AG09319 (cell line): ENCODE results near the gene CDRT4.
"Not testable (repeated sequence)": the region's sequence is repeated elsewhere in the genome, so short reads cannot be mapped to it uniquely, and the experiment has no call there.

ENCODE experiments used
- DNase-seq: peaks from one replicate; pipeline ENCODE4 v3.0.0-alpha.2; 2010; ENCODE audit warnings: low read depth; ENCODE audit errors: extremely low read depth
- TF ChIP-seq, protein P1 (sequence below): IDR thresholded peaks from 2 replicates; pipeline ENCODE4 v1.5.1; 2011; ENCODE audit warnings: low read depth, mild to moderate bottlenecking, inconsistent platforms, low read length, moderate library complexity

CDRT4 gene

GRCh38 chr17:15510361-15510760, 42.9 kb upstream of the CDRT4 start:
- no peak for DNase-seq
- TF ChIP-seq, protein P1, sequence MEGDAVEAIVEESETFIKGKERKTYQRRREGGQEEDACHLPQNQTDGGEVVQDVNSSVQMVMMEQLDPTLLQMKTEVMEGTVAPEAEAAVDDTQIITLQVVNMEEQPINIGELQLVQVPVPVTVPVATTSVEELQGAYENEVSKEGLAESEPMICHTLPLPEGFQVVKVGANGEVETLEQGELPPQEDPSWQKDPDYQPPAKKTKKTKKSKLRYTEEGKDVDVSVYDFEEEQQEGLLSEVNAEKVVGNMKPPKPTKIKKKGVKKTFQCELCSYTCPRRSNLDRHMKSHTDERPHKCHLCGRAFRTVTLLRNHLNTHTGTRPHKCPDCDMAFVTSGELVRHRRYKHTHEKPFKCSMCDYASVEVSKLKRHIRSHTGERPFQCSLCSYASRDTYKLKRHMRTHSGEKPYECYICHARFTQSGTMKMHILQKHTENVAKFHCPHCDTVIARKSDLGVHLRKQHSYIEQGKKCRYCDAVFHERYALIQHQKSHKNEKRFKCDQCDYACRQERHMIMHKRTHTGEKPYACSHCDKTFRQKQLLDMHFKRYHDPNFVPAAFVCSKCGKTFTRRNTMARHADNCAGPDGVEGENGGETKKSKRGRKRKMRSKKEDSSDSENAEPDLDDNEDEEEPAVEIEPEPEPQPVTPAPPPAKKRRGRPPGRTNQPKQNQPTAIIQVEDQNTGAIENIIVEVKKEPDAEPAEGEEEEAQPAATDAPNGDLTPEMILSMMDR: no peak

GRCh38 chr17:15509095-15509494, 41.7 kb upstream of the CDRT4 start:
- no peak for DNase-seq
- TF ChIP-seq, protein P1: no peak

- no peak for DNase-seq
- TF ChIP-seq, protein P1: no peak
These were observed 41.0 kb upstream of the CDRT4 start for GRCh38 chr17:15508466-15508865.

GRCh38 chr17:15507896-15508295, 40.5 kb upstream of the CDRT4 start:
- TF ChIP-seq, protein P1: no peak
- no peak for DNase-seq

- DNase-seq: no peak
- TF ChIP-seq, protein P1: no peak
These were observed 39.6 kb upstream of the CDRT4 start for GRCh38 chr17:15507001-15507400.

DNA sequence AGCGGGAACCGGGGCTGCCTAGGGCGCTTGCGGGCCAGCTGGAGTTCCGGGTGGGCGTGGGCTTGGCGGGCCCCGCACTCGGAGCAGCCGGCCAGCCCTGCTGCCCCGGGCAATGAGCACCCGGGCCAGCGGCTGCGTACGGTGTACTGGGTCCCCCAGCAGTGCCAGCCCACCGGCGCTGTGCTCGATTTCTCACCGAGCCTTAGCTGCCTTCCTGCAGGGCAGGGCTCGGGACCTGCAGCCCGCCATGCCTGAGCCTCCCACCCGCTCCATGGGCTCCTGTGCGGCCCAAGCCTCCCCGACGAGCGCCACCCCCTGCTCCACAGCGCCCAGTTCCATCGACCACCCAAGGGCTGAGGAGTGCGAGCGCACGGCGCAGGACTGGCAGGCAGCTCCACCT, 38.3 kb upstream of the CDRT4 start:
- not testable (repeated sequence) for DNase-seq

DNA sequence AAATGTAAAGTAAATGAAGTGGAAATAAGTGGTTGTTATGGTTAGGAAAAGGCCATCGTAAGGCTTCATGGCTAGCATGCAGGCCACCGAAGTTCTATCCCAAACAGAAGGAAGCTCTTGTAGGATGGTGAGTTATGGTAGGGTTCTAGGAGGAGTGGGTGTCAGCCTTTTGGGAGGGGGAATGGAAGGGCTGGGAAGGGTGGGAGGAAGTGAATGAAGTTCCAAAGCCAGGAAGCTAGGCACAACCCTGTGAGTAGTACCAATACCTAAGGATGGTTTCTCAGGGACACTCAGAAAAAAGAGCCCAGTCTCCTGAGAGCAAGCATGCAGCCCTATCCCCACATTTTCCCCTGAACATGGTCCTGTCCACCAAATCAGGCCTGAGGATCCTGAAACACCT, 36.3 kb upstream of the CDRT4 start:
- DNase-seq: no peak
- TF ChIP-seq, protein P1: no peak

- DNase-seq: peak; percentile 96
- TF ChIP-seq, protein P1: peak; percentile 96
These were observed 35.1 kb upstream of the CDRT4 start for GRCh38 chr17:15502369-15503112.
